KMS-11 (cell line): ENCODE data around the gene TESPA1.

ENCODE experiments used
- H2AFZ ChIP-seq: fragments of 200-600 bp; sonication (generic); 2 replicates; pipeline ENCODE4 v1.6.1; 2016; ENCODE audit warnings: antibody characterized with exemption, mixed run types, low read depth
- H3K27ac ChIP-seq: fragments of 200-600 bp; sonication (generic); 2 replicates; pipeline ENCODE4 v1.6.1; 2016; ENCODE audit warnings: mild to moderate bottlenecking, mixed run types
- H3K27me3 ChIP-seq: fragments of 200-600 bp; sonication (generic); 2 replicates; pipeline ENCODE4 v1.6.1; 2017; ENCODE audit warnings: mild to moderate bottlenecking, low read depth, mixed run types, moderate library complexity; ENCODE audit not compliant: insufficient read depth
- H3K36me3 ChIP-seq: fragments of 200-600 bp; sonication (generic); 2 replicates; pipeline ENCODE4 v1.6.1; 2017; ENCODE audit warnings: mild to moderate bottlenecking, mixed run types; ENCODE audit not compliant: insufficient read depth
- H3K4me1 ChIP-seq: fragments of 200-600 bp; sonication (generic); 2 replicates; pipeline ENCODE4 v1.6.1; 2016; ENCODE audit warnings: mild to moderate bottlenecking, low read depth, mixed run types; ENCODE audit not compliant: poor library complexity, severe bottlenecking
- H3K4me2 ChIP-seq: fragments of 200-600 bp; sonication (generic); 2 replicates; pipeline ENCODE4 v1.7.0; 2016; ENCODE audit warnings: mild to moderate bottlenecking, mixed run types
- H3K4me3 ChIP-seq: fragments of 200-600 bp; sonication (generic); IDR thresholded peaks from 2 replicates; pipeline ENCODE4 v1.6.1; 2017; ENCODE audit warnings: low read depth, low read length, mixed read lengths; ENCODE audit not compliant: insufficient read depth
- H3K79me2 ChIP-seq: fragments of 200-600 bp; sonication (generic); 2 replicates; pipeline ENCODE4 v1.6.1; 2016; ENCODE audit warnings: low read depth, mixed run types; ENCODE audit not compliant: insufficient read depth
- H3K9ac ChIP-seq: fragments of 200-600 bp; sonication (generic); 2 replicates; pipeline ENCODE4 v1.6.1; 2016; ENCODE audit warnings: mild to moderate bottlenecking, mixed run types
- H4K20me1 ChIP-seq: fragments of 200-600 bp; sonication (generic); 2 replicates; pipeline ENCODE4 v1.6.1; 2016; ENCODE audit warnings: mild to moderate bottlenecking, mixed run types; ENCODE audit not compliant: insufficient read depth
- CTCF ChIP-seq: fragments of 200-600 bp; sonication (generic); conservative IDR thresholded peaks from 2 replicates; pipeline ENCODE4 v1.6.1; 2017; ENCODE audit warnings: low read depth, mild to moderate bottlenecking, antibody characterized with exemption, low read length, moderate library complexity, mixed read lengths

The TESPA1 gene

GRCh38 chr12:54936736-54937135 lies 47.8 kb downstream of the TESPA1 start:
- TF ChIP-seq CTCF = no peak
- H3K4me1 ChIP-seq = no peaks in the 10 kb centered on the region
- H3K36me3 ChIP-seq = no peaks in the 10 kb centered on the region
- H3K27ac ChIP-seq = no peak overlapping the region
- no peaks in the 10 kb centered on the region for H3K27me3 ChIP-seq
- no peak overlapping the region for H3K4me3 ChIP-seq
- no peaks in the 10 kb centered on the region for H4K20me1 ChIP-seq
- no peak overlapping the region for H3K4me2 ChIP-seq
- no peak overlapping the region for H3K9ac ChIP-seq
- H2AFZ ChIP-seq = no peak overlapping the region
- no peaks in the 10 kb centered on the region for H3K79me2 ChIP-seq

DNA sequence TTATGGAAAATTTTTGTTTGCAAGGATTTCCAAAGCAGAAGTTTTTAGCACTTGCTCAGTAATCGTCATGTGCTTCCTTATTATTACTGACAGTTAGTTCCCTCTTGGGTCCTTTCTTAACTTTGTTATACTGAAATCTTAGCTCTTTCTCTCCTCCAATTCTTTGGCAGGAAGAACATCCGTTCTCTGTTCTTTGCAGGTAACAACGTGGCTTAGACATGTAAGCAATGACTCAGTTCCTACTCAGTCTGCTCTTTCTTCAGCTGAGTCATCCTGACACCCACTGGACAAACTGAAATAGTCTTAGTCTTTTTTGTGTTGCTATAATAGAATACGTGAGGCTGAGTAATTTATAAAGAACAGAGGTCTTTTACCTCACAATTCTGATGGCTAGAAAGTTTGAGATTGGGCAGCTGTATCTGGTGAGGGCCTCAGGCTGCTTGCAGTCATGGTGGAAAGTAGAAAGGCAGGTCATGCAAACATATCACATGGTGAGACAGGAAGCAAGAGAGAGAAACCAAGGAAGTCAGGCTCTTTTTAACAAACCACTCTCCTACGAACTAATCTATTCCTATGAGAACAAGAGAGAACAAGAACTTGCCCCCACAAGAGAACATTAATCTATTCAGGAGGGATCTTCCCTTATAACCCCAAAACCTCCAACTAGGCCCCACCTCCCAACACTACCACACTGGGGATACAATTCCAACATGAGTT lies 49.2 kb downstream of the TESPA1 start:
- H3K9ac ChIP-seq = no peak overlapping the region

GRCh38 chr12:54934419-54934818 lies 50.1 kb downstream of the TESPA1 start:
- no peak for TF ChIP-seq CTCF
- Histone ChIP-seq H2AFZ (no peak overlapping the region), H3K4me2 (no peak overlapping the region), H4K20me1 (no peaks in the 10 kb centered on the region), H3K36me3 (no peaks in the 10 kb centered on the region), H3K9ac (no peak overlapping the region), H3K27ac (no peak overlapping the region), H3K27me3 (no peaks in the 10 kb centered on the region), H3K4me1 (no peaks in the 10 kb centered on the region), H3K4me3 (no peak overlapping the region), H3K79me2 (no peaks in the 10 kb centered on the region)

More for the DNA sequence above, 49.2 kb downstream of the TESPA1 start:
- H2AFZ ChIP-seq = no peak overlapping the region
- no peak overlapping the region for H3K4me2 ChIP-seq
- TF ChIP-seq CTCF = no peak
- H3K4me3 ChIP-seq = no peak overlapping the region
- no peaks in the 10 kb centered on the region for H3K36me3 ChIP-seq
- H3K4me1 ChIP-seq = no peaks in the 10 kb centered on the region
- no peaks in the 10 kb centered on the region for H4K20me1 ChIP-seq
- H3K79me2 ChIP-seq = no peaks in the 10 kb centered on the region
- no peak overlapping the region for H3K27ac ChIP-seq
- H3K27me3 ChIP-seq = no peaks in the 10 kb centered on the region

- Histone ChIP-seq H3K9ac (no peak overlapping the region), H3K27me3 (no peaks in the 10 kb centered on the region), H3K4me2 (no peak overlapping the region), H3K4me3 (no peak overlapping the region), H2AFZ (no peak overlapping the region), H3K27ac (no peak overlapping the region), H3K79me2 (no peaks in the 10 kb centered on the region), H3K36me3 (no peaks in the 10 kb centered on the region), H4K20me1 (no peaks in the 10 kb centered on the region), H3K4me1 (no peaks in the 10 kb centered on the region)
- TF ChIP-seq CTCF = no peak
Measured at GRCh38 chr12:54933376-54933775, 51.2 kb downstream of the TESPA1 start.
